ENCODE measurements around the gene SPATA13.

The SPATA13 gene

DNA sequence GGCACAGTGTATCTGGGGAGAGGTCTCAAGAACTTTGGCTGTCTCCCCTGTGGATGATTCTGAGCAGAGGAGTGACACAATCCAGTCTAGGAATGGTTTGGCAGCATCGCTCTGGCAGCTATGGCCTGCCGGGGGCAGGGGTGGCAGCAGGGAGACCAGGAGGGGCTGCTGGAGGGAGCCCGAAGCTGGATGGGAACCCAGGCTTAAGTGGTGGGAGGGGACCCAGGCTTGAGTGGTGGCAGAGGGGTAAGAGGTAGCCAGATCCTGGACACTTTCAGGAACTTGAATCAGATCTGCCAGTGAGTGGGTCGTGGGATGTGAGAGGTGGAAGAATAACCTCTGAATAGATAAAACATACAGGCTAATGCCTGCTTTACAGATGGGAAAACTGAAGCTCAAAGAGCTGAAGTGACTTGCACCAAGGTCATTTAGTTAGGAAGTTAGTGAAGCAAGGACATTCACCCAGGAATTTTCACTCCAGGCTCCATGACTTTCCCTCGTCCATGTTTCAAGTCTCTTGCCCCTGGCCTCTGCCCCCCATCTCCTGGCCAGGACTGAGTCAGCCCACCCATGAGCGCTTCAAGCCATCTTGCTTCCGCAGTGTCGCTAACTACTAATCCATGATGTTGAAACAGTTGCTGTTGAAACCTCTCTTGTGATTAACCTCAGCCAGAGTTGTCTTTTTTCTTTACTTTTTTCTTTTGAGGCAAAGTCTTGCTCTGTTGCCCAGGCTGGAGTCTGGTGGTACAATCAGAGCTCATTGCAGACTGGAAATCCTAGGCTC lies 119.0 kb downstream of the SPATA13 start:
- H3K4me3 ChIP-seq (ENCODE audit: low read depth, low read length), result no peak overlapping the region
- TF ChIP-seq, protein P1, sequence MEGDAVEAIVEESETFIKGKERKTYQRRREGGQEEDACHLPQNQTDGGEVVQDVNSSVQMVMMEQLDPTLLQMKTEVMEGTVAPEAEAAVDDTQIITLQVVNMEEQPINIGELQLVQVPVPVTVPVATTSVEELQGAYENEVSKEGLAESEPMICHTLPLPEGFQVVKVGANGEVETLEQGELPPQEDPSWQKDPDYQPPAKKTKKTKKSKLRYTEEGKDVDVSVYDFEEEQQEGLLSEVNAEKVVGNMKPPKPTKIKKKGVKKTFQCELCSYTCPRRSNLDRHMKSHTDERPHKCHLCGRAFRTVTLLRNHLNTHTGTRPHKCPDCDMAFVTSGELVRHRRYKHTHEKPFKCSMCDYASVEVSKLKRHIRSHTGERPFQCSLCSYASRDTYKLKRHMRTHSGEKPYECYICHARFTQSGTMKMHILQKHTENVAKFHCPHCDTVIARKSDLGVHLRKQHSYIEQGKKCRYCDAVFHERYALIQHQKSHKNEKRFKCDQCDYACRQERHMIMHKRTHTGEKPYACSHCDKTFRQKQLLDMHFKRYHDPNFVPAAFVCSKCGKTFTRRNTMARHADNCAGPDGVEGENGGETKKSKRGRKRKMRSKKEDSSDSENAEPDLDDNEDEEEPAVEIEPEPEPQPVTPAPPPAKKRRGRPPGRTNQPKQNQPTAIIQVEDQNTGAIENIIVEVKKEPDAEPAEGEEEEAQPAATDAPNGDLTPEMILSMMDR (IDR thresholded peaks at IDR 0.05; ENCODE audit: low read depth, low read length, missing control alignments), result no peak
- DNase-seq (ENCODE audit: low read depth), result no peak

DNA sequence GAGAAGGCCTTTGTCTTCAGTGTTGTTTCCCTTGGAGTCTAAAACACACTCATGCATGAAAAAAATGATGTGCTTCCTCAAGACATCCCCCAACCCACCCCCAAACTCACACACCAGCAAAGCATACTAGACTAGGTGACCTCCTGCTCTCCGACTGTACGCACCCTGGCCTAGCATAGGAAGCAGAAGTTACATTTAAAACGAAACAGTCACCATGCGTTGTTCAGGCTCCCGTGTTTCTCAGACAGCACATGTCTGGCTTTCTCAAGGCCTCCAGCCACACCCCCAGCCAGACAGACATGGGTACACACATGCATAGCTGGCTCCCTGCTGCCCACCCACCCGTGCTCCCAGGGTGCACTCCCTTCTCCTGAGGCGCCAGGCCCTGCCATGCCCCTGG lies 120.2 kb downstream of the SPATA13 start:
- DNase-seq (ENCODE audit: low read depth), result no peak
- H3K4me3 ChIP-seq (ENCODE audit: low read depth, low read length), result no peak overlapping the region
- TF ChIP-seq, protein P1 (IDR thresholded peaks at IDR 0.05; ENCODE audit: low read depth, low read length, missing control alignments), result no peak

DNA sequence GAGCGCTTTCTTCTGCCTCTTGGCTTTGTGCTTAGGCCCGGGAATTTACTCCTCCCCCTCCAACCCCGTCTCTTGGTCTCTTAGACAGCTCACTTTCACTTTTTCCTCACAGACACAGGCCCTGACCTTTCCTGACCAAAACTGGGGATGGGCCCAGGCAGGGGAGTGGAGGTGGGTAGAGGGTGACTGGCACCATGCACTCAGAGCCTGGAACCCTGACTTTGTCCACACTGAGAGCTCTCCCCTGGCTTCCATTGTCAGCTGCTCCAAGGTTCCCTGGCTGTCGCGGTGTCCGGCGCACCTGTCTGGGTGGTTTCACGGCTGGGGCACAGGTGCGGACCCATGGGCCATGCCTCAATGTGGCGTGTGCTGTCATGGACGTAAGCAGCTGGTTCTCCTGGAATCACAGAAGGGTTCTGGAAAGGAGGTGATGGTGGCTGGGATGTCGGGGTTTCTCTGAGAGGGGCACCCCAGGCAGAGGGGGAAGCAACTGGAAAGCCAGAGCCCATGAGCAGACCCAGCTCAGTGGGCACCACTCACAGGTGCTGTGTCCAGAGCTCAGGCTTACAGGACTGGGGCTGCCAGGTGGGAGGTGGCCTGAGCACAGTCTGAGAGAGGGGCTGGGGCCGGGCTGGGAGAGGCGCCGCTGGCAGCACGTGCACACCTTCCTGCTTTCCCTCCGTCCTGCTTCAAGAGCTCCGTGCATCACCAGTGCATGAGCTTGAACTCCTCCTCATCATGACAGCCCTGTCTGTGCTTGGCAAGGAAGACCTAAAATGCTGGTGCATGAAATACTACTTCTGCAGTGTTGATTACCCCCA lies 120.9 kb downstream of the SPATA13 start:
- no peak for DNase-seq (ENCODE audit: low read depth)
- TF ChIP-seq, protein P1 (IDR thresholded peaks at IDR 0.05; ENCODE audit: low read depth, low read length, missing control alignments), result no peak
- no peak overlapping the region for H3K4me3 ChIP-seq (ENCODE audit: low read depth, low read length)

DNA sequence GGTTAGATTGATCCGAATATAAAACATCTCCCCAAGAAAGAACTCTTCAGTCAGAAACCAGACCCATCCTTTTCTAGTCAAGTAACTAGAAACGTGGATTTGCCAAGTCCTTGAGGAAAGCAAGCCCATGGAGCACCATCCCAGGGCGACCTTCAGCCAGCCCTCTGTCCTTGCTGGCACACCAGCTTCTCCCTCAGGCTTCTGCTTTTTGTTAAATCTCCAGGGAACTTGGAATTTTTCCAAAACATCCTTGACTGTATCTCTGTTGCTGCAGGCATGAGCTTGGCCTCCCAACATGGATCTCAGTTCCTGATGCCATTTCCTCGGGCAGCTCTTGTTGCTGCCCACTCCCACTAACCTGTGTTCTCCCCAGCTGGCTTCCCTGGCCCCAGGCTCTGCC lies 121.7 kb downstream of the SPATA13 start:
- DNase-seq (ENCODE audit: low read depth), result no peak
- TF ChIP-seq, protein P1 (IDR thresholded peaks at IDR 0.05; ENCODE audit: low read depth, low read length, missing control alignments), result no peak

DNA sequence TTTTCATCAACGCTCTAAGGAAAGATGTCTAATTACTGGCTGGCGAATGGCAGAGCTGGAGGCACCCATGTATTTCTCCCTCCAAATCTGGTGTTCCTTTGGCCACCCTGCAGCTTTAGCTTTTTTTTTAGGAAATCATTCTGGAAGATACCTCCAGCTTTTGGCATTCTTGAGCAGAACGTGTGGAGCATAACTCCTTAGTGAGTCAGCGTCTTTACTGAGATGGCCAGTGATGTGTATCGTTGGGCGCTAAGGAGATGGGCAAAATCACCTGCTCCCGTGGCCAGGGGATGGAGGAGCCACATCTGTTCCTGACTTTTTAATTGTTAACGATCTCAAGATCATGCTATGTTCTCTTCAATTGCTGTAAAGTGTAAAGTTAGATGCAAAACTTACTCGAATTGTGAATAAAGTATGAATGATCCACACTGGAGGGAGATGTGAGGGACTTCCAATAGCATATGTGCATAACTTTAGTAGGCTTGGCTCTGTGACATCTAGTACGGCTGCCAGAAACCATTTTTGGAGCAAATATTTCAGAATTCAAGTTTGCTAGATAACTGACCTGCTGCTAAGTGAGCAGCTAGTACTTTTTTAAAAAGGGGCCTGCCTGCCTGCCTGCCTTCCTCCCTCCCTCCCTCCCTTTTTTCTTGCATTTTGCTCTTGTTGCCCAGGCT lies 124.5 kb downstream of the SPATA13 start:
- no peak overlapping the region for H3K4me3 ChIP-seq (ENCODE audit: low read depth, low read length)
- TF ChIP-seq, protein P1 (IDR thresholded peaks at IDR 0.05; ENCODE audit: low read depth, low read length, missing control alignments), result no peak
- DNase-seq (ENCODE audit: low read depth), result no peak

More for the DNA sequence above, 121.7 kb downstream of the SPATA13 start:
- H3K4me3 ChIP-seq (ENCODE audit: low read depth, low read length), result no peak overlapping the region

DNA sequence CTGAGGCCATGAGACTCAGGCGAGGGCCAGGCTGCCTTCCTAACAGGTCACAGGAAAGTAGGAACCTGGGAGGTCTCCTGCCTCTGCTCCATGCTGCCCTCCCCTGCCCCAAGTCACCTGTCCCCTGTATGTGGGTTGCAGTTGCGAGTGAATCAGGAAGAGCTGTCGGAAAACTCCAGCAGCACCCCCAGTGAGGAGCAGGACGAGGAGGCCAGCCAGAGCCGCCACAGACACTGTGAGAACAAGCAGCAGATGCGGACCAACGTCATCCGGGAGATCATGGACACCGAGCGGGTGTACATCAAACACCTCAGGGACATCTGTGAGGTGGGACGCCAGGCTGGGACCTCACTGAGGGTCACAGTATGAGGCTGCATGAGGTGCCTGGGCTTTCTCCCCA lies 126.1 kb downstream of the SPATA13 start:
- H3K4me3 ChIP-seq (ENCODE audit: low read depth, low read length), result no peak overlapping the region
- TF ChIP-seq, protein P1 (IDR thresholded peaks at IDR 0.05; ENCODE audit: low read depth, low read length, missing control alignments), result no peak
- DNase-seq (ENCODE audit: low read depth), result no peak
